Measurements from ENCODE around the gene KPTN. TPM values are rescaled to one million over a fixed set of nuclear protein-coding genes. Genes with fewer than 3 reads are reported as not detected.

KPTN gene
- total and polyA plus RNA-seq, 4 donors, result 2.3 to 6.0 (median 4.0) TPM

DNA sequence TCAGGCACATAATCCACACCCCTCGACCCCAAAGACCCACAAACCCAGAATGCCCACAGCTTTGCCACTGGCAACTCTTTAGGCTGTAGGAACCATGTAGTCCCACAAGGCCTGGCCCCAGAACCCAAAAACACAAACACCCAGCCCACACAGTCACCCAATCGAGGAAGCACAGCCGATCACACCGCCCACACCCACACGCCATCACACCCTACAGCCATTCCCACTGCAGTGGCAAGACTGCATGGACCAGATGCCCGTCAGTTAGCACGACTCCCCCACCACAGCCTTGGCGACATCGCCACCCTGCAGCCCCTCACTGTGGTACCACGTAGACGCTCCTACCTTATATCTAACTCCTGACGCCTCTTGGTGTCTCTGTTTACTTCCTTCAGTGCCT is 40.7 kb downstream of the KPTN start:
- no peak for TF ChIP-seq SP1 (IDR thresholded peaks at IDR 0.05)
- no peak for TF ChIP-seq RAD21 (IDR thresholded peaks at IDR 0.05)
- TF ChIP-seq GABPA (IDR thresholded peaks at IDR 0.05 in 1 of 2, conservative IDR thresholded peaks at IDR 0.05 in 1 of 2), result no peak
- TF ChIP-seq, protein P1, sequence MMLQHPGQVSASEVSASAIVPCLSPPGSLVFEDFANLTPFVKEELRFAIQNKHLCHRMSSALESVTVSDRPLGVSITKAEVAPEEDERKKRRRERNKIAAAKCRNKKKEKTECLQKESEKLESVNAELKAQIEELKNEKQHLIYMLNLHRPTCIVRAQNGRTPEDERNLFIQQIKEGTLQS (IDR thresholded peaks at IDR 0.05), result no peak
- TF ChIP-seq, protein P2, sequence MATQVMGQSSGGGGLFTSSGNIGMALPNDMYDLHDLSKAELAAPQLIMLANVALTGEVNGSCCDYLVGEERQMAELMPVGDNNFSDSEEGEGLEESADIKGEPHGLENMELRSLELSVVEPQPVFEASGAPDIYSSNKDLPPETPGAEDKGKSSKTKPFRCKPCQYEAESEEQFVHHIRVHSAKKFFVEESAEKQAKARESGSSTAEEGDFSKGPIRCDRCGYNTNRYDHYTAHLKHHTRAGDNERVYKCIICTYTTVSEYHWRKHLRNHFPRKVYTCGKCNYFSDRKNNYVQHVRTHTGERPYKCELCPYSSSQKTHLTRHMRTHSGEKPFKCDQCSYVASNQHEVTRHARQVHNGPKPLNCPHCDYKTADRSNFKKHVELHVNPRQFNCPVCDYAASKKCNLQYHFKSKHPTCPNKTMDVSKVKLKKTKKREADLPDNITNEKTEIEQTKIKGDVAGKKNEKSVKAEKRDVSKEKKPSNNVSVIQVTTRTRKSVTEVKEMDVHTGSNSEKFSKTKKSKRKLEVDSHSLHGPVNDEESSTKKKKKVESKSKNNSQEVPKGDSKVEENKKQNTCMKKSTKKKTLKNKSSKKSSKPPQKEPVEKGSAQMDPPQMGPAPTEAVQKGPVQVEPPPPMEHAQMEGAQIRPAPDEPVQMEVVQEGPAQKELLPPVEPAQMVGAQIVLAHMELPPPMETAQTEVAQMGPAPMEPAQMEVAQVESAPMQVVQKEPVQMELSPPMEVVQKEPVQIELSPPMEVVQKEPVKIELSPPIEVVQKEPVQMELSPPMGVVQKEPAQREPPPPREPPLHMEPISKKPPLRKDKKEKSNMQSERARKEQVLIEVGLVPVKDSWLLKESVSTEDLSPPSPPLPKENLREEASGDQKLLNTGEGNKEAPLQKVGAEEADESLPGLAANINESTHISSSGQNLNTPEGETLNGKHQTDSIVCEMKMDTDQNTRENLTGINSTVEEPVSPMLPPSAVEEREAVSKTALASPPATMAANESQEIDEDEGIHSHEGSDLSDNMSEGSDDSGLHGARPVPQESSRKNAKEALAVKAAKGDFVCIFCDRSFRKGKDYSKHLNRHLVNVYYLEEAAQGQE (IDR thresholded peaks at IDR 0.05), result no peak
- no peak for TF ChIP-seq HNF4A (conservative IDR thresholded peaks at IDR 0.05)
- TF ChIP-seq RXRA (IDR thresholded peaks at IDR 0.05), result no peak
- no peak for TF ChIP-seq YY1 (IDR thresholded peaks at IDR 0.05)
- TF ChIP-seq TAF1 (conservative IDR thresholded peaks at IDR 0.05), result no peak
- TF ChIP-seq, protein P3, sequence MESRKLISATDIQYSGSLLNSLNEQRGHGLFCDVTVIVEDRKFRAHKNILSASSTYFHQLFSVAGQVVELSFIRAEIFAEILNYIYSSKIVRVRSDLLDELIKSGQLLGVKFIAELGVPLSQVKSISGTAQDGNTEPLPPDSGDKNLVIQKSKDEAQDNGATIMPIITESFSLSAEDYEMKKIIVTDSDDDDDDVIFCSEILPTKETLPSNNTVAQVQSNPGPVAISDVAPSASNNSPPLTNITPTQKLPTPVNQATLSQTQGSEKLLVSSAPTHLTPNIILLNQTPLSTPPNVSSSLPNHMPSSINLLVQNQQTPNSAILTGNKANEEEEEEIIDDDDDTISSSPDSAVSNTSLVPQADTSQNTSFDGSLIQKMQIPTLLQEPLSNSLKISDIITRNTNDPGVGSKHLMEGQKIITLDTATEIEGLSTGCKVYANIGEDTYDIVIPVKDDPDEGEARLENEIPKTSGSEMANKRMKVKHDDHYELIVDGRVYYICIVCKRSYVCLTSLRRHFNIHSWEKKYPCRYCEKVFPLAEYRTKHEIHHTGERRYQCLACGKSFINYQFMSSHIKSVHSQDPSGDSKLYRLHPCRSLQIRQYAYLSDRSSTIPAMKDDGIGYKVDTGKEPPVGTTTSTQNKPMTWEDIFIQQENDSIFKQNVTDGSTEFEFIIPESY (IDR thresholded peaks at IDR 0.05), result no peak
- TF ChIP-seq JUND (IDR thresholded peaks at IDR 0.05), result no peak
- TF ChIP-seq EGR1 (IDR thresholded peaks at IDR 0.05; ENCODE audit: low read depth in 2 of 2), result no peak
- TF ChIP-seq NR2F2 (IDR thresholded peaks at IDR 0.05), result no peak
- TF ChIP-seq, protein P4, sequence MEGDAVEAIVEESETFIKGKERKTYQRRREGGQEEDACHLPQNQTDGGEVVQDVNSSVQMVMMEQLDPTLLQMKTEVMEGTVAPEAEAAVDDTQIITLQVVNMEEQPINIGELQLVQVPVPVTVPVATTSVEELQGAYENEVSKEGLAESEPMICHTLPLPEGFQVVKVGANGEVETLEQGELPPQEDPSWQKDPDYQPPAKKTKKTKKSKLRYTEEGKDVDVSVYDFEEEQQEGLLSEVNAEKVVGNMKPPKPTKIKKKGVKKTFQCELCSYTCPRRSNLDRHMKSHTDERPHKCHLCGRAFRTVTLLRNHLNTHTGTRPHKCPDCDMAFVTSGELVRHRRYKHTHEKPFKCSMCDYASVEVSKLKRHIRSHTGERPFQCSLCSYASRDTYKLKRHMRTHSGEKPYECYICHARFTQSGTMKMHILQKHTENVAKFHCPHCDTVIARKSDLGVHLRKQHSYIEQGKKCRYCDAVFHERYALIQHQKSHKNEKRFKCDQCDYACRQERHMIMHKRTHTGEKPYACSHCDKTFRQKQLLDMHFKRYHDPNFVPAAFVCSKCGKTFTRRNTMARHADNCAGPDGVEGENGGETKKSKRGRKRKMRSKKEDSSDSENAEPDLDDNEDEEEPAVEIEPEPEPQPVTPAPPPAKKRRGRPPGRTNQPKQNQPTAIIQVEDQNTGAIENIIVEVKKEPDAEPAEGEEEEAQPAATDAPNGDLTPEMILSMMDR (IDR thresholded peaks at IDR 0.05; ENCODE audit: low read depth, low read length, missing input control), result no peak
- no peak for TF ChIP-seq HNF4G (IDR thresholded peaks at IDR 0.05)
- no peak for TF ChIP-seq FOXA2 (IDR thresholded peaks at IDR 0.05)
- TF ChIP-seq FOXA1 (IDR thresholded peaks at IDR 0.05), result no peak
- TF ChIP-seq, protein P5, sequence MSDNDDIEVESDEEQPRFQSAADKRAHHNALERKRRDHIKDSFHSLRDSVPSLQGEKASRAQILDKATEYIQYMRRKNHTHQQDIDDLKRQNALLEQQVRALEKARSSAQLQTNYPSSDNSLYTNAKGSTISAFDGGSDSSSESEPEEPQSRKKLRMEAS (IDR thresholded peaks at IDR 0.05), result no peak
- H3K36me3 ChIP-seq (ENCODE audit: control insufficient read depth in 4 of 4, insufficient read depth in 3 of 4, low read depth in 1 of 4, low read length in 3 of 4), result no peaks in the 10 kb centered on the region
- H3K9ac ChIP-seq (ENCODE audit: low read depth in 1 of 2, low read length in 2 of 2), result no peak overlapping the region
- WGBS, result 61% methylated on average over 12 of the region's 12 CpGs
- peaks cover 6 to 10% (median 9%) of the 10 kb centered on the region in 4 donors for H3K27me3 ChIP-seq (ENCODE audit: control insufficient read depth in 4 of 4, insufficient read depth in 4 of 4, low read length in 3 of 4)
- no peak overlapping the region for H3K4me3 ChIP-seq (ENCODE audit: low read depth in 1 of 3, low read length in 3 of 3)
- no peak overlapping the region for H3K27ac ChIP-seq (ENCODE audit: low read depth in 1 of 2, low read length in 2 of 2)
- H3K4me1 ChIP-seq (ENCODE audit: control insufficient read depth in 4 of 4, insufficient read depth in 4 of 4, low read length in 3 of 4), result peaks cover 0 to 14% (median 9%) of the 10 kb centered on the region in 4 donors
- H3K9me3 ChIP-seq (ENCODE audit: control insufficient read depth in 4 of 4, low read length in 3 of 4), result peaks cover 0 to 3% (median under 1%) of the 10 kb centered on the region in 4 donors
- DNase-seq (ENCODE audit: low spot score), result no peak

Measured in liver (tissue), 9 donors.